Inflammatory macrophage (primary cell): Measurements from ENCODE around the gene OR7G3.

Experiments used
- DNase-seq, 2 donors: peaks; one replicate each; pipeline ENCODE4 v3.0.0-alpha.2; 2020 to 2022

Gene OR7G3

DNA sequence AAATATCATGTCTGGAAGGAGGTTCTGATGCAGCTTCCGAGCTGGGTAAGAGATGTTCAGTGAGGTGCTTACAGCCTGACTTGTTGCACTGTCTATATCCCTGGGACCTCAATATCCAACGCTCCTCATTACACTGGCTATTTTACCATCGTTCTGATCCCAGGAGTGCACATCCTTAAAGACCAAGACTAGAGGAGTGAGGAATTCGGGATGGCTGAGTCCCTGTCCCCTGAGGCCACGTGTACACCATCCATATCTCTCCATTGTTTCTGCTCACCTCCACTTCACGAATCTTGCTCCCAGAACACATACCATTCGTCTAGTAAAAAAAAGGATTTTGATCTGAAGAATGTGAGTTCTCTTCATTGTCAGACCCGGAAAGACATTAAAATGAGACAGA lies 19.4 kb downstream of the OR7G3 start, which contains the start of gene OR7G2:
OR7G2 (minus strand) TSS at position 101 of the 400 bp plus-strand sequence. CDS start 4,232 bp downstream, outside the sequence.
- no peak for DNase-seq

DNA sequence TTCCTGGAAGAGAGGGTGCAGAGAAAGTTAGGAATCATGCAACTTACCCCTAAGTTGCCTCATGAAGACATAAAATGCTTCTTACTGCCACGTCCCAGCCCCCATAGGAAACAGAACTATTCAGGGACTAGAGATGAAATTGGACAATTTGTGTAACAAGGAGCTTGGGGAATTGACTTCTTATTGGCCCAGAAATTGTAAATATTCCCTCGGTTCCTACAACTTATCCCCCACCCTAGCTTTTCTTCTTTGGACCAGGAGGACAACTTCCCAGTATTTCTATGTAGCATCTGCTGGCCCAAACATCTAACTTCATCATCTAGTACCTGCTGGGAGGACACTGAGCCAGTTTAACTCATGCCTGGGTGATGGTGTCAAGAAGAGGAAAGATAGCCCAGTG lies 40.0 kb downstream of the OR7G3 start, which contains the start of gene OR1M1:
OR1M1 (plus strand) TSS at position 301 of the 400 bp plus-strand sequence. CDS start 6,184 bp downstream, outside the sequence.
- DNase-seq = no peak

DNA sequence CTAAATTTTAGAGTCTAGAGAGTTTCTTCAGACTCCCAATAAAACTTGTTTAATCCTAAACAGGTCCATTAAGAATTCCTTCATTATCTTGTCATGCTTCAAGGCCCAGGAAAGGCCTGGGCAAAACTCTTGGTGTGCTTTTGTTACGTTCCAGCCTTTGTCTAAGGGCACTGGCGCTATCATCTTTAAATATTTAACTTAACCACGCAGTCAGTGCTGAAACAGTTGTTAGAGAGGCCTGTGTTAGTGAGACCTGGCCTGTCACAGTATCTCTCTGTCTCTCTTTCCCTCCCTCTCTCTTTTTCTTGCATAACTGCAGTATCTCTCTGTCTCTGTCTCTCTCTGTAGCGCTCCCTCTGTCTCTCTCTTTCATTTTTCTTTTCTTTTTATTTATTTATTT lies 48.1 kb downstream of the OR7G3 start:
- no peak for DNase-seq

DNA sequence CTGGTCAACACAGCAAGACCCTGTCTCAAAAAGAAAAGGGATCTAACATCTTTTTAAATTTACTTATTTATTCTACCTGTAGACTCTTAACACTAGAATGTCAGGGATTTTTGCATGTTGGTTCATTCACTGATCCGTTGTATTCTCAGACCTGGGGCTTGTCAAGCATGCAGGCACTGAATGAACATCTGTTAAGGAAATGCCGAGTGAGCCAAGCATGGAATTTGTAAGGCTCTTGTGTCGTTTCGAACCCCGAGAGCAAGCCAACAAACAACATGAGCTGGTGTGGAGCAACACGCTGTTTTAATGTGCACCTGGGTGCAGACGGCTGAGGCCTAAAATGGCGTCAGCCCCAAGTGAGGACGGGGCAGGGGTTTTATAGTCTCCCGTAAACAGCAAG lies 49.8 kb downstream of the OR7G3 start:
- DNase-seq = no peak
